Uterus (tissue), 4 donors: ENCODE measurements around the gene SCUBE1. TPM values are rescaled to one million over a fixed set of nuclear protein-coding genes. Genes with fewer than 3 reads are reported as not detected.

Source experiments
- DNase-seq, 2 donors: peaks; one replicate each; pipeline ENCODE4 v3.0.0-alpha.2; 2019 to 2020
- H3K27ac ChIP-seq, 2 donors: fragments of 200-600 bp; sonication (generic); 1 replicate in 1 of 2; 2 replicates in 1 of 2; pipeline ENCODE4 v1.5.1; 2016 to 2018
- H3K27me3 ChIP-seq, 2 donors: fragments of 200-600 bp; sonication (generic); one replicate each; pipeline ENCODE4 v1.5.1; 2018 to 2019; ENCODE audit warnings: control low read depth in 1 of 2
- H3K36me3 ChIP-seq, 2 donors: fragments of 200-600 bp; sonication (generic); one replicate each; pipeline ENCODE4 v1.5.1; 2019; ENCODE audit warnings: control low read depth in 1 of 2
- H3K4me1 ChIP-seq, 2 donors: fragments of 200-600 bp; sonication (generic); one replicate each; pipeline ENCODE4 v1.5.1; 2018 to 2019; ENCODE audit warnings: control low read depth in 1 of 2
- H3K4me3 ChIP-seq, 2 donors: fragments of 200-600 bp; sonication (generic); 1 replicate in 1 of 2; 2 replicates in 1 of 2; pipeline ENCODE4 v1.5.1; 2018 to 2019; ENCODE audit warnings: mild to moderate bottlenecking in 1 of 2
- H3K9me3 ChIP-seq, 2 donors: fragments of 200-600 bp; sonication (generic); one replicate each; pipeline ENCODE4 v1.5.1; 2019; ENCODE audit warnings: control low read depth in 1 of 2
- CTCF ChIP-seq, 4 experiments: fragments of 200-600 bp in 2 of 4; fragments of 450-650 bp in 2 of 4; sonication (generic) in 2 of 4; IDR thresholded peaks; one replicate each; pipeline ENCODE4 v1.5.1; 2016 to 2019; ENCODE audit warnings: antibody characterized with exemption in 4 of 4, mild to moderate bottlenecking in 2 of 4, moderate library complexity in 1 of 4
- POLR2A ChIP-seq, 2 donors: fragments of 450-650 bp; IDR thresholded peaks; one replicate each; pipeline ENCODE4 v1.6.1; 2016; ENCODE audit warnings: antibody characterized with exemption in 2 of 2, mild to moderate bottlenecking in 1 of 2, moderate library complexity in 1 of 2
- intact Hi-C: fragments of 100-400 bp; cut with DNase I; formaldehyde crosslinking; loops from one replicate; pipeline ENCODE4 v1.15.1; 2023; ENCODE audit warnings: low total_unique reads
- total RNA-seq, 4 donors: library from RNA; depleted of rRNA in 3 of 4; stranded (reverse); fragments of >200 nt in 3 of 4; gene quantifications; one replicate each; pipeline versions ENCODE4 v1.1.0 to v1.2.4, GENCODE V29; 2014 to 2023
- donor health status: DM: yes; HTN: yes; CAD: no.

SCUBE1 gene
- total RNA-seq, 4 donors from 2014 or later: 0.14 to 1.7 (median 0.26) TPM; not detected in 1

- Histone ChIP-seq H3K4me3 (no peak overlapping the region), H3K27me3 (no peaks in the 10 kb centered on the region), H3K4me1 (peaks cover 0 to 8% of the 10 kb centered on the region in 2 donors), H3K36me3 (no peaks in the 10 kb centered on the region), H3K9me3 (no peaks in the 10 kb centered on the region), H3K27ac (no peak overlapping the region)
- no peak for TF ChIP-seq CTCF (IDR thresholded peaks at IDR 0.05)
- no peak for TF ChIP-seq POLR2A (IDR thresholded peaks at IDR 0.05)
- no peak for DNase-seq
- intact Hi-C loops: no loop called here
Measured at GRCh38 chr22:43147821-43148220, 195.4 kb downstream of the SCUBE1 start.

Other genes with a start within 250 kb of the SCUBE1 start
- gene BIK, start 232.6 kb downstream of the SCUBE1 start, total RNA-seq: under 1 TPM in 3 of 4 donors, not detected in 1; 0.49 to 0.77 (median 0.76) TPM
- 100 to 1,000 TPM in 1 of 4 donors, 10 to 100 TPM in 2, 1 to 10 TPM in 1; 7.6 to 102 (median 17.6) TPM for gene MCAT, start 200.0 kb downstream of the SCUBE1 start, total RNA-seq
- 100 to 1,000 TPM in 2 of 4 donors, 10 to 100 TPM in 2; 73.7 to 267 (median 148) TPM for gene TSPO, start 191.8 kb downstream of the SCUBE1 start, total RNA-seq
- gene TTLL12, start 156.2 kb downstream of the SCUBE1 start, total RNA-seq: 10 to 100 TPM in 2 of 4 donors, 1 to 10 TPM in 2; 6.7 to 29.7 (median 17.3) TPM
- 1 to 10 TPM in 1 of 4 donors, under 1 TPM in 1, not detected in 2; 0.67 to 8.4 TPM for gene MPPED1, start 68.6 kb upstream of the SCUBE1 start, total RNA-seq